ENCODE measurements around the gene PHEX. TPM values are rescaled to one million over a fixed set of nuclear protein-coding genes. Genes with fewer than 3 reads are reported as not detected.
A peak's percentile ranks its signal among the peaks of the same experiment; 100 is the strongest.

The PHEX gene
- total RNA-seq, result 1.5 TPM

DNA sequence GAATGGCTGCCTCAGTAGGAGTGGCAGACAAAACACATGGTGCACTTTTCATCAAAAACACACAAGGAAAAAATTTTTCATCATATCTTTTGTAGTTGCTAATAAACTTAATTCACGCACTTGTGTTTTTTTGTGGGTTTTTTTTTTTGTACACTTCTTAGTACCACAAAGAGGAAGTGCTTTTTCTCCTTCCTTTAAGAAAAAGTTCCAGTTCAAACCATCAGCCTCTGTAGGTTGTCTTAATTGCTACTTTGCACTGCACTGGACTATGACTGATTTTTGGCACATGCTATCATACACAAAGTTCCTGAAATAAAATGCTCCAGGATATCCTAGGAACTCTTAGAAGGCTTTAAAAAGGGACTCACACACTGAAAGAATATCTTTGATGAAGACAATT is at the start of gene PHEX:
Gene PHEX (plus strand): TSS at position 242 of the 400 bp plus-strand sequence. CDS start 681 bp downstream, outside the sequence.
- DNase-seq, result no peak

DNA sequence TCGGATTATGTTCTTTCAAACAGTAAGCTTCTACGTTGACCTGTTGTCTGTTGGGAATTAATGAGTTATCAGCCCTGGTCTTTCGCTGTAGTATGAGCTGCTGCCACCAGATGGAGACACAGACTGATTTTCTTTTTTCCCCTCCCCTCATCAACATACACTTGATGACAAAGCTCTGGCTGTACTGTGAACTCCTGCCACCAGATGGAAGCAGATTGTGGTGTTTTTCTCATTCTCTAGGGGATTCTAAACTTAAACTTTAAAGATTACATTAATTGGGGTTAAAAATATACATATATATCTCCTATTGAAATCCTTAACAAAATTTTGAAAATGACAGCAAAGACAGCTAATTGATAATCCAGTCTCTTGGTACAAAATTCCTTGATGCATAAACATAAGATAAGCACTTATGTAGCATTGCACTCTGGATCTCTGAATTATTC is 46.8 kb upstream of the PHEX start:
- peak; percentile 85 for DNase-seq

DNA sequence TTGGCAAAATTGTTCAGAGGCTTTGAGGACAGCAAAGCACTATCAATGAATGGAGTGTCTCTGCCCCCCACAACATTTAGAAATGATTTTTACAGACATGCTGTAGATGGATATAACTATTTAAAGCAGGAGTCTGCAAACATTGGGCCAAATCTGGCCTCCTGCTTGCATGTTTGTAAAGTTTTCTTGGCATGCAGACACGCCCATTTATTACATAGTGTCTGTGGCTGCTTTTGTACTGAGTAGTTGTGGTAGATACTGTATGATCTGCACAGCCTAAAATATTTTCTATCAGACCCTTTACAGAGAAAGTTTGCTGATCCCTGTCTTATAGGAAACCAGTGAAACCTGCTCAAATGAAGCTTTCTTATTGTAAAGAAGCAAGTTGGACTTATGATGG is 45.5 kb upstream of the PHEX start:
- DNase-seq, result no peak

DNA sequence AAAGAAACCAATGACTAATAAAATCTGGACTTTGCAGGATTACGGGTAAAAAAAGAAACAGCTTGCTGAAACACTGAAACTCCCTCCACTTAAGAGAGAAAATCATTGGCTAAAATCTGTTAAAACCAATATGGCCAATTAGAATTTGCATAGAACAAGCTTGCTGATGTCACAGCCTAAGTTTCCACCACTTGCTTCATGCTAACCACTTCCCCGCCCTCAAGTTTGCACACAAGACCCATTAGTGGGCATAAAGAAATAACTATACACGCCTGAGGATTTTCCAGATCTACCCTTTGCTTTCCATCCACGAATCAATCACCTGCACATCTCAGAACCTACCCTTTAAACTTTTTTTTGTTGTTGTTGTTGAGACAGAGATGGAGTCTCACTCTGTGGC is 42.7 kb upstream of the PHEX start:
- DNase-seq, result no peak

DNA sequence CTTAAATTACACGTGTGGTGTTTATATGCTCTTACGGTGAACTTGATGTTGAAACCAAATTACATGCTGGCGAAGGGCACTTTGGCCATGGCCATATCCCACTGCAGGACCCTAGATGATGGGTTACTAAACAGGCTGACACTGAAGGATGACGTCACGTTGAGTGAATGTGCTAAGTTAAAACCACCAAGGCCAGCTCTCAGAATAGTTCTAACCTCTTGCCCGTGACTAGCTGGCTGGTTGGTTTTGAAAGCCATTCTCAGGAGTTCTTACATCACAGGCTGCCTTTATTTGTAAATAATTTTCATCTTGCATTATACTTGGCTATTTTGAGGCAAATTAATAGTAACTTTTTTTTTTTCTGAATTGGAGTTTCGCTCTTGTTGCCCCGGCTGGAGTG is 41.3 kb upstream of the PHEX start:
- no peak for DNase-seq

DNA sequence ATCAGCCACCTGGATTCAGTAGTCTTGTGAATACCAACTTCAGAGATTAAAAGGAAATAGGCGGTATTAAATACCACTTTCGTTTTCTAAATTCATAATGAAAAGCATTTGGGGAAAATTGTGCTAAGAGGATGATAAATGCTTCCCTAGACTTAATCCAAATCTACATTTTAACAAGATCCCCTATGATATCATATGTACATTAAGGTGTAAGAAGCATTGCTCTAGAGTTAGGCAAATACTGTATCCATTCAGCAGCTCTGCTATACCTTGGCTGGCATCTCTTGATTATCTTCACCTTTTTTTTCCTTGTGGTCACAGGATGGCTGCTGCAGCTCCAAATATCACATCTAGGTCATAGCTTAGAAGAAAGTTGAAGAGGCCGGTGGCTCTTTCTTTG is 40.6 kb upstream of the PHEX start:
- DNase-seq, result no peak

DNA sequence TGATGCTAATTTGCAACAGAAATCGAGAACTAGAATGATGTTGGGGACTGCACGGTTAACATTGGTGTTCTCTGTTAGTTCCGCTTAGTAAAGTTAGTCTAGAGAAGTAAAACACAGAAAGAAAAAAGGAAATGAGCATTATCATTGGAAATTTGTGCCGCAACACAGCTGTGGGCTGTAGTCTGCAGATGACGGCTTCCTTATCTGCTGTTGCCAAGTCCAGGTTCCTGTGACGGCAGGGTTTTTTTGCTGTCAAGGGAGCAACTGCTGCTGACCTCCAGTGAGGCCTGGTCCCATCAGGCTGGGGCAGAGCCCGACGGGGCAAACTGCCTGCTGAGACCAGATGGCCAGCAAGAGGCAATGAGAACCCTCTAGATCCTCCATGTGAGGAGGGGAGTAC is 38.9 kb upstream of the PHEX start:
- DNase-seq, result no peak

DNA sequence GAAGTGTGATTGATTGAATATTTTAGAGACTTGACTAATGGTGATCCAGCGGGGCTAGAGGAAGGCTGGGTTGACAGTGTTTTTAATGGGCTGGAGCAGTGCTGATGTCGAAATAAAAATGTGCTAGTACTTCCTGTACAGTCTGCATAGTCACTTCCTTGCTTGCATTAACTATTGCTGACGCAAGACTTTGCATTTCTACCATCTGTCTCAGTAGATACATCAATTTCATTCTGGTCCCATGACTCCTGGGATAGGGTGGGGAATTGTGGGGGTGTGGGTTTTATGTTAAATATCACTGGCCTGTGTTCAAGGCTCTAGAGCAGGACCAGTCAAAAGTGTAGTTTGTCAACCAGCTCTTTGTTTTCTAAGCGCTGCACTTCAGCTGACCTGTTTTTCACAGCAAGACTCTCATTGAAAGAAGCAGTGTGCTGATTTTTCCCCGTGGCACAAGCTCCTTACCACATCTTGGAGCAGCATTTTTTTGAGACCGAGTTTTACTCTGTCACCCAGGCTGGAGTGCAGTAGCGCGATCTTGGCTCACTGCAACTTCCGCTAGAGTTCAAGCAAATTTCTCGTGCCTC is 35.2 kb upstream of the PHEX start:
- DNase-seq, result peak; percentile 1

DNA sequence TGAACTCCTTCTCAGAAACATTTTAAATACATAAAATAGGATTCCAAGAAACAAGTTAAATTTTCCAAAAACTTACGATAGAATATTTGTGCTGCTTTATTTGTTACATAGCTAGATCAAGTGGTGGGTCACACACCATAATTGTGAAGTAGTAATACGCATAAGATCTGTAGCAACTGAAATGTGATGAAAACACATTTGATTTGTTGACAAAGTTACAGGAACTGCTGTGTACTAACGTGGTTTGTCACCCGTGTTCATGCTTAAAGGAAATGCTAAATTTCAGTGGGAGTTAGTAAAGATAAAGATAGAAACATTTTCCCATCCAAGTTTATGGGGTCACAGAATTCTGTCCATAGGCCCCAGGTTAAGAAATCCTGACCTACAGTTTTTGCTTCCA is 34.1 kb upstream of the PHEX start:
- no peak for DNase-seq

DNA sequence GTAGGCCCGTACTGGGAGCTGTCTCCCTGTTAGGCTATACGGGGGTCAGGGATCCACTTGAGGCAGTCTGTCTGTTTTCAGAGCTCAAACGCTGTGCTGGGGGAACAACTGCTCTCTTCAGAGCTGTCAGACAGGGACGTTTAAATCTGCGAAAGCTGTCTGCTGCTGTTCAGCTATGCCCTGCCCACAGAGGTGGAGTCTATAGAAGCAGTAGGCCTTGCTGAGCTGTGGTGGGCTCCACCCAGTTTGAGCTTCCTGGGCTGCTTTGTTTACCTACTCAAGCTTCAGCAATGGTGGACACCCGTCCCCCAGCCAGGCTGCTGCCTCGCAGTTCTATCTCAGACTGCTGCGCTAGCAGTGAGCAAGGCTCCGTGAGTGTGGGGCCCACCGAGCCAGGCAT is 27.3 kb upstream of the PHEX start:
- DNase-seq, result no peak

DNA sequence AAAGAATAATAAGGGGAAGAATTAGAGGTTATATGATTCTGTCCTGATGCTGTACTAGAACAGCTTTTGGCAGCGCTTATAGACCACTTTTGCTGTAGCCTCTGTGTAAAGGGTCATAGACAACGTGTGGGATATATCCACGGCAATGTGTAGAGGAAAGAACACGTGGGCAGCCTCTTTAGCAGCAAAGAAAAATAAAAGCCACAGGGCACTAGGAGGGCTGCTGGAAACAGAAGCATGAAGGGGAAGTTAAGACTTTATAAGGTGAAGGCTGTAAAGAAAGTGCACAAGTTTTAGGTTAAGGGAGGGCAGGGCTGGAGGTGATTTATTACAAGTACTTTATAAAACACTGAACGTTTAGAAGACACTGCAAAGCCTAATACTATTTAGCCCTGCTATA is 20.1 kb upstream of the PHEX start:
- no peak for DNase-seq

DNA sequence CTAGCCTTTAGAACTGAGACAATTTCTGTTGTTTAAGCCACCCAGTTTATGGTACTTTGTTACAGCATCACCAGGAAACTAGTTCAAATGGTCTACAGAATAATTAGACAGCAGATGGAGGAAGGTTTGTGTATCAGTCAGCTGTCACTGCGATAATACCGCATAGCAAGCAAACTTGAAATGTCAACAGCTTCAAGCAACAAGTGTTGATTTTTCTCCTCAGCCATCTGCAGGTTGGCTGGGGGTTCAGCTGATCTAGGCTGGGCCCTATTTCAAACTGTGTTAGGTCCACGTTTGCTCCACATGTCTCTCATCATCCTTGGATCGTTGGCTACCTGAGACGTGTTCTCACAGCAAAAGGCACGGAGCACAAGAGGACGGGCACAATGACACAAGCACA is 19.2 kb upstream of the PHEX start:
- no peak for DNase-seq

DNA sequence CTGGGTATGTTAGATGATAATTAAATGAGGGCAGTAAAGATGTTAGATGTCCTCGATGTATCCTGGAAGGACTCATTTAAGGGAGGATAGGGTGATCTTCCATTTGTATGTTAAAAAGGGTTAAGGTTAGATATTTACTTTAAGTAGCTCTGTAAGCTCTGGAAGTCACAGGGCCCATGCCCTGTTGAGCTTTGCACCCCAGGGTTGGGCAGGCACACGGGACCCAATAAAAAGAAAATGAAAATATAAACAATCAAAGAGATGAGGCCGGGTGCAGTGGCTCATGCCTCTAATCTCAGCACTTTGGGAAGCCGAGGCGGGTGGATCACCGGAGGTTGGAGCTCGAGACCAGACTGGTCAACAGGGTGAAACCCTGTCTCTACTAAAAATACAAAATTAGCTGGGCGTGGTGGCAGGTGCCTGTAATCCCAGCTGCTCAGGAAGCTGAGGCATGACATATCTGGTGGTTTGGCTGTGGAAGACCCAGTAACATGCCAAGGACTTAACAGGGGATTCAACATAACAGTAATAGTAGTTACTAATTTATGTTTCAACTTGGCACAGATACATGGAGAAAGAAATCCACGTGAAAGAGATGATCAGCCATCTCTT is 16.9 kb upstream of the PHEX start:
- DNase-seq, result no peak

DNA sequence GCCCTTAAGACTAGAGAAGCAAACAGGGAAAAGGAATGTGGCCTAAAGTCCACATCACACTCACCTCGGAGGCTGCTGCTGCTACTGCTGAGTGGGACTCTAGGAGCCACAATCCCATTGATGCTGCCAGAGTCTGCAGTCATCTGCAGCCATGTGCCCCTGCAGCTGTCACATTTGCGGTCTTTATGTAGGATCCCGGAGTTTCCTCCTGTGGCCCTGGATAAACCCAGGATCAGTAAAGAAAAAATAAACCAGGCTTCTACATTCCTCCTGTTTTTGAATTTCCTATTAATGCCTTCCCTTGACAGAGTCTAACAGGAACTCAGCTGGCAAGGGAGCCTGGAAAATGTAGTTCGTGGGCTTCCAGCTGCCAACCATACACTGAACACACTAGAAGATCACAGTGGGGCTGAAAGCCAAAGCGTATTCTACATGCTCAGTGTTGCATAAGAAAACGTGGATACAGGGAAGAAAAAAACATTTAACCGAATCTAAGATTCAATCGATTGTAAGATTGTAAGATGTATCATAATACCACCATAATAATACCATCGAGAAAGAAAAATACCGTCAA is 10.3 kb upstream of the PHEX start:
- DNase-seq, result peak; percentile 0

DNA sequence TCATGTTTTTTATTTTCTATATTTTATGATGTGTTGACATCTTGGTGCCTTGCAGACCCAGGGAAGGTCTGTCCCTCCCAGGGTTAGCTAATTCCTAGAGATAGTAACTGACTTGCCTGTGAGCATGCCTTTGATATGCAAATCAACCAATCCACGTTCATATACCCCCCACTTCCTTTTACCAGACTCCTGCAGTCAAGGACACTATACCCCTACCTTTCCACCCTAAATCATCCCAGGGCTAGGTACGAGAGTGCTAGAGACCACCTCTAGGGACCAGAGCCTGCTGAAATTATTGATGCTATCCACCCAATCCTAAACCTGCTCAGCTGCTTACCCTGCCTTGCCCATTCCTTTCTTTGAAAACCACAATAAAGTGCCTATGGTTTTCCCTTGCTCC is 7.5 kb upstream of the PHEX start:
- DNase-seq, result no peak

DNA sequence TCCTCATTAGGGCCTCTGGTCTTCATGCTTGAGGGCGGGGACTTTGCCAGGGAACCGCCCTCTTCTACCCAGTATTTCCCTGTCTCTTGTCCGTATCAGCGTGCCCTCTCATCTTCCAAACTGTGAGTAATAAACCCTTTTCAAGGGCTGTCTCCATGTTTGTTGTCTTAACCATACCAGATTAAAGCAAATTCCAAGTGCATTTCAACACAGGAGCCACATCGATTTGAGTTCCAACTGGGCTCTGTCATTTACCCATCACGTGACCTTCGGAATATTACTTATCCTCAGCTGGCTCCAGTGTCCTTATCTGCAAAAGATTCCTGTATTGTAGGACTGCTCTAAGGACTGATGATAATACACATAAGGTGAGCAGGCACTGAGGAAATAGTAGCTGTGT is 6.4 kb upstream of the PHEX start:
- DNase-seq, result no peak

DNA sequence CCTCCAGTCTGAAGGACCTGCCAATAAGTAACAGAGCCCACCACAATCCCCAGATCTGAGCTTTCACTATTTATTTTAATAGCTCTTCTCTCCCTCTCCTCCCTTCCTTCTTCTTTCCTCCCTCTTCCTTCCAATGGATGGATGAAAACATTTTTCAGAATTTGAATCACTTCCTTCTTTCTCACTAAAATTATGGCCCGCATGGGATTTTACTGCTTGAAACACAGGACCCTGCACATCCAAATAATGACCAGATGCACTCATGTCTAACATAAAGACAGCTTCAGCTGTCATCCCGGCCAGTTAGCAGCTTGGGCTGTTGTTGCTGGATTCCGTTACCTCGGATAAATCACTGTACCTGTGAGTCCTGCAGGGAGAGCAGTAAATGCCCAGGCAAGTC is 5.4 kb upstream of the PHEX start:
- no peak for DNase-seq

DNA sequence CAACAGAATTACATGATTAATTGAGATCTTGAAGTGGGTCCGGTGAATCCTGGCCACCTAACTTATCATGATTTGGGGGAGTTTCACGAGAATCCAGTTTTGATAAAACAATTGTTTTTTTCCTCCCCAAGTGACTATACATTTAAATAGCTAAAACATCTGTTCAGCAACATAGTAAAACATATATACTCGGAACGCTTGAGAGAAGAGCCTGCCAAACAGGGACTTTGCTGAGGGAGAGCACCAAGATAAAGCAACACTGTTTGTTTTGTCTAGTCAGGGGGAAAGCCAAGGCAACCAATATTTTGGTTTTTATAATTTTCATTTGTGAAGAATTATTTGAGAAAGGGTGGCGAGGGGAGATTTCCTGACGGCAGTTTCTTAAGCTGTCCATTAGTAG is 381 bp downstream of the PHEX start:
- DNase-seq, result no peak

DNA sequence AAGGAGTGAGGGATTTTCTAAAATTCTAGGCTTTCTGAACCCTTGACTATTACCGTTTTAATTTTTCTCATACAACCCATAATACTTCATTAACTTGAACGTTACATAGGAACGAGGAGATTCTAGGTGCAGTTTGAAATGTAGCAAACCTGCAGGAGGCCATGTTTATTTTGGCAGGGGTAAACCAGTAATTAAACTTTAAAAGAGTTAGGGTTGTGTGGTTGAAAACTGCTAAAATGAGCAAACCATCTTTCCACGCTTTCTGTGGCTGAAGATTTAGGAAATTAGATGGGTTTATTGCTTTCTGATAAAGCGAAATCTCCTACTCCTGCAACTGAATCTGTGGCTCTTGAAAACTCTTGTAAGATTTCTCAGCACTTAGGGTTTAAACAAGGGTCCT is 1.7 kb downstream of the PHEX start:
- no peak for DNase-seq

DNA sequence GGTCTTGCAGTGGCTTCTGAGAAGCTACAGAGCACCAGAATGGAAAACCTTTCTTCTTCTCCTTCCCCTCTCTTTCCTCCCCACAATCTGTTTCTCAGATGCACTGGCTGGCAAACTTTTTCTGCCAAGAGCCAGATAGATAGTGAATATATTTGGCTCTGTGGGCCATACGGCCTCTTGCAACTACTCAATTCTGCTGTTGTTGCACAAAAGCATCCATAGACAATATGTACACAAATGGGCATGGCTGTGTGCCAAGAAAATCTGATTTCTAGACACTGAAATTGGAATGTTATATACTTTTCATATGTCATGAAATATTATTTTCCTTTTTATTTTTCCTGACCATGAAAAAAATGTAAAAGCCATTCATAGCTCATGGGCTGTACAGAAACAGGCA is 3.1 kb downstream of the PHEX start:
- DNase-seq, result no peak

DNA sequence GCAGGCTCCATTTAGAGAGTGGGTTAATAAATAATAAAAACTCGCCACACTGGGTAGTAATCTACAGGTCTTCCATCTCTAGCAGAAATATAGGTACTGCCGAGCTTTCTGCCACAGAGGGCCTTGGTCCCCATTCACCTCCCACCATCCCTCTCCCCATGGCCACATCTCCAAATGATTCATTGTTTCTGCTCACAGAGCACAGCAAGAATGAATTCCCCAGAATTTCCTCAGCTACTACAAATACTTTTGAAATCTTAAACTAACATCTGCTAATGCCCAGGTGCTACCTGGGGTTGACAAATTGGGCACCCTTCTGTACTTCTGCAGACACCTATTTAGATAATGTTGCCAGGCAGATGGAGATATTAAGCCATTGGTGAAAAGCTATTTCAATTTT is 5.1 kb downstream of the PHEX start:
- no peak for DNase-seq

DNA sequence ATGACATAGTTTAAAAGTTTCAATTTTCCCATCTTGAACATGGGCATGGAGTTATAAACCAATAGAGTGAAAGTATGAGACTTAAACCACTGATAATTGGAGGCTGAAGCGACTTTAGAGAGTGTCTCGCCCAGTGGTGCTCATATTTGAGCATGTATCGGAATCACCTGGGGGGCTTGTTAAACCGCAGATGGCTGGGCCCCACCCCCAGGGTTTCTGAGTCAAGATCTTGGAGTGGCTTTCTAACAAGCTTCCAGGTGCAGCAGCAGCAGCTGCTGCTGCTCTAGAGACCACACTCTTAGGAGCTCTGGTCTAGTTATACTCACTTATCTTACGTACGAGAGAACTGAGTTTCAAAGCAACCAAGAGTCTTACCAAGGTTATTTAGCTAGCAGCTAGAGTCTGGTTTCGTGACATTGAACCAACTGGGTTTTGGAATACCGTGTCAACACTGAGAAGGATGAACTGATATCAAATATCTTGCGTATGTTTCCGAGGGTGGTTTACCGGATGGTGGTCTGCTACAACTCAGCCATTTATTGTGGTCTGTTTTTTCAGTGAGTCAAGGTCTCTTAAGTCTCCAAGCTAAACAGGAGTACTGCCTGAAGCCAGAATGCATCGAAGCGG is 5.9 kb downstream of the PHEX start:
- no peak for DNase-seq

DNA sequence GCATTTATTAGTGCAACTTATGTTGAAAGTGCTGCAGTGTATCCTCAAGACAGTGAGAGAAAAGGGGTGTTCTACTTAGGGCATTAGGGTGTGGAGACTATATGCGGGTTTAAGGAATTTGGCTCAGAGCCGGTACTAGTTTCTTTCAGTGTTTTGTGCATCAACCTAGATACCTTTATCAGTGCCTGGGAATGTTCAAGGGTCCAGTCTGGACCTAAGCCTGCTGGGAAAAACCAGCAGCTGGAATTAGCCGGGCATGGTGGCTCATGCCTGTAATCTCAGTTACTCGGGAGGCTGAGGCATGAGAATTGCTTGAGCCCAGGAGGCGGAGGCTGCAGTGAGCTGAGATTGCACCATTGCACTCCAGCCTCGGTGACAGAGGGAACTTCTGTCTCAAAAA is 7.4 kb downstream of the PHEX start:
- DNase-seq, result no peak

DNA sequence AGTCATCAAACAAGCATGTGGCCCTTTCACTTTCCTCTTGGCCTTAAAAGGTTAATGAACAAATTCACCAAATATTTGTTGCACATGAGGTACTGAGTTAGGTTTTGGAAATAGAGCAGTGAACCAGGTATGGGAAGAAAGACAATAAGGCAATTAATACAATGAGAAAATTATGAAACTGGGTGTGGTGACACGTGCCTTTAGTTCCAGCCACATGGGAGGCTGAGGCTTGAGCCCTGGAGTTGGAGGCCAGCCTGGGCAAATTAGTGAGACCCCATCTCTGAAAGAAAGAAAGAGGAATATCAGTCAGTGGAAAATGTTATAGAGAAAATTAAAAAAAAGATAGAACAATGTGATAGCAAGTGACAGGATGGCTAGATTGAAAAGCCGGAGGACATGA is 8.1 kb downstream of the PHEX start:
- DNase-seq, result no peak
